Right lobe of liver (tissue), 6 donors: Measurements from ENCODE around the gene RCN2. TPM values are rescaled to one million over a fixed set of nuclear protein-coding genes. Genes with fewer than 3 reads are reported as not detected.
"Not testable (repeated sequence)": the region's sequence is repeated elsewhere in the genome, so short reads cannot be mapped to it uniquely, and the experiment has no call there.

ENCODE experiments used
- ATAC-seq, 4 donors: fragments of 200-7000 bp; cut with Tn5 transposase; one replicate each; pipeline ENCODE4 v1.9.1; 2020; ENCODE audit warnings: mild to moderate bottlenecking in 4 of 4, moderate library complexity in 4 of 4
- DNase-seq, 3 donors: peaks; one replicate each; pipeline ENCODE4 v3.0.0-alpha.2; 2020
- H3K27ac ChIP-seq, 3 donors: fragments of 200-600 bp; one replicate each; pipeline ENCODE4 v1.8.0; 2022
- H3K27me3 ChIP-seq, 2 donors: fragments of 200-600 bp; one replicate each; pipeline ENCODE4 v1.8.0; 2022
- H3K36me3 ChIP-seq, 4 donors: fragments of 200-600 bp; sonication (generic) in 1 of 4; one replicate each; pipeline versions ENCODE4 v1.5.1 to v1.8.0; 2017 to 2022; ENCODE audit warnings: control low read depth in 1 of 4
- H3K4me1 ChIP-seq, 4 donors: fragments of 200-600 bp; sonication (generic) in 1 of 4; one replicate each; pipeline versions ENCODE4 v1.5.1 to v1.8.0; 2017 to 2022; ENCODE audit warnings: control low read depth in 1 of 4
- H3K4me3 ChIP-seq, 3 donors: fragments of 200-600 bp; one replicate each; pipeline ENCODE4 v1.8.0; 2022
- H3K9me3 ChIP-seq, 4 donors: fragments of 200-600 bp; sonication (generic) in 1 of 4; one replicate each; pipeline versions ENCODE4 v1.5.1 to v1.8.0; 2017 to 2022; ENCODE audit warnings: control low read depth in 1 of 4
- CTCF ChIP-seq, 4 donors: fragments of 200-600 bp in 3 of 4; fragments of 450-650 bp in 1 of 4; IDR thresholded peaks; one replicate each; pipeline versions ENCODE4 v1.5.1 to v1.8.0; 2016 to 2022; ENCODE audit warnings: antibody characterized with exemption in 4 of 4, mild to moderate bottlenecking in 2 of 4
- POLR2A ChIP-seq: fragments of 450-650 bp; IDR thresholded peaks from one replicate; pipeline ENCODE4 v1.6.1; 2017; ENCODE audit warnings: antibody characterized with exemption, mild to moderate bottlenecking
- WGBS: methylation state at CpG from one replicate; pipeline ENCODE4 v1.1.6; 2018; ENCODE audit warnings: low coverage, low lambda C conversion rate; ENCODE audit not compliant: insufficient coverage; ENCODE audit errors: missing lambda C conversion rate; 5-methylcytosine and 5-hydroxymethylcytosine counted together
- intact Hi-C, 2 donors: fragments of 100-400 bp; cut with DNase I; formaldehyde crosslinking; loops; one replicate each; pipeline versions ENCODE4 v1.11.2 to v1.14.1; 2022
- total RNA-seq, 6 experiments: library from RNA; depleted of rRNA in 2 of 6; stranded (reverse); fragments of >200 nt in 2 of 6; fragmentation: NEBNext Ultra II Directional in 3 of 6; extraction: Animal tissue kit (Norgen Biotek cat#: 25700) in 3 of 6; gene quantifications; one replicate each; pipeline versions ENCODE4 v1.1.0 to v1.2.4, GENCODE V29; 2016 to 2023
- donor health status: DM: no; HTN: yes; CAD: no.
- donor health status: DM: no; HTN: no; CAD: no.
- donor health status: DM: no; HTN: no; CAD: no.
- donor health status: DM: no; HTN: yes; CAD: no.
- donor health status: DM: no; HTN: yes; CAD: no.

RCN2 gene
- total RNA-seq, 6 experiments from 2014 or later = 5.6 to 17.6 (median 11.8) TPM

- intact Hi-C loops = no loop called here
- Histone ChIP-seq H3K27me3 (no peaks in the 10 kb centered on the region), H3K36me3 (no peaks in the 10 kb centered on the region), H3K27ac (no peak overlapping the region), H3K9me3 (no peaks in the 10 kb centered on the region), H3K4me1 (peaks cover 0 to 8% (median 2%) of the 10 kb centered on the region in 4 donors), H3K4me3 (no peak overlapping the region)
- no peak for TF ChIP-seq POLR2A
- no peak for TF ChIP-seq CTCF (IDR thresholded peaks at IDR 0.05)
- 75% methylated on average over 4 of the region's 4 CpGs for WGBS
- DNase-seq (no peak), ATAC-seq (no peak)
Observed at GRCh38 chr15:76898102-76898501, 33.4 kb upstream of the RCN2 start.

GRCh38 chr15:76899176-76899930 lies 32.2 kb upstream of the RCN2 start:
- peaks cover 0 to 17% (median 9%) of the 10 kb centered on the region in 4 donors for H3K4me1 ChIP-seq
- DNase-seq, H3K9me3 ChIP-seq, H3K36me3 ChIP-seq, ATAC-seq, intact Hi-C loops, H3K27me3 ChIP-seq, H3K4me3 ChIP-seq, H3K27ac ChIP-seq: not testable (repeated sequence)
- 86% methylated on average over 10 of the region's 39 CpGs for WGBS

GRCh38 chr15:76899931-76900310 lies 31.6 kb upstream of the RCN2 start:
- intact Hi-C loops, ATAC-seq, H3K27me3 ChIP-seq, H3K27ac ChIP-seq, H3K36me3 ChIP-seq, H3K4me3 ChIP-seq, DNase-seq, H3K9me3 ChIP-seq: not testable (repeated sequence)
- peaks cover 0 to 18% (median 9%) of the 10 kb centered on the region in 4 donors for H3K4me1 ChIP-seq
- WGBS = no CpG with 5 or more reads among the region's 6 CpGs

GRCh38 chr15:76901965-76902364 lies 29.6 kb upstream of the RCN2 start:
- no peak for DNase-seq
- TF ChIP-seq CTCF (IDR thresholded peaks at IDR 0.05) (no peak), POLR2A (no peak)
- H3K27me3 ChIP-seq = no peaks in the 10 kb centered on the region
- H3K9me3 ChIP-seq = no peaks in the 10 kb centered on the region
- intact Hi-C loops = no loop called here
- H3K4me1 ChIP-seq = peaks cover 0 to 25% (median 14%) of the 10 kb centered on the region in 4 donors
- ATAC-seq = no peak
- H3K36me3 ChIP-seq = no peaks in the 10 kb centered on the region
- H3K27ac ChIP-seq = peak overlapping the region in 1 of 3 donors; percentile 65
- 100% methylated on average over 2 of the region's 2 CpGs for WGBS
- H3K4me3 ChIP-seq = no peak overlapping the region

- TF ChIP-seq CTCF (IDR thresholded peaks at IDR 0.05) (peak in 2 of 4 donors; percentile 11 to 19), POLR2A (no peak)
- Histone ChIP-seq H3K4me1 (peaks cover 0 to 25% (median 14%) of the 10 kb centered on the region in 4 donors), H3K4me3 (peak overlapping the region in 1 of 3 donors; percentile 82), H3K36me3 (no peaks in the 10 kb centered on the region), H3K27me3 (no peaks in the 10 kb centered on the region), H3K9me3 (no peaks in the 10 kb centered on the region), H3K27ac (peak overlapping the region; percentile 51 to 65 (median 59))
- no peak for ATAC-seq
- intact Hi-C loops = no loop called here
- no peak for DNase-seq
Observed at GRCh38 chr15:76903251-76903681, 28.3 kb upstream of the RCN2 start.
